Germinal center (tissue), 1 donor: ENCODE results near the gene KIAA1328.

ENCODE experiments used
- DNase-seq: peaks from one replicate; pipeline ENCODE4 v3.0.0; 2012; ENCODE audit warnings: mixed read lengths, low spot score

KIAA1328 gene

GRCh38 chr18:37219257-37219656, 390.3 kb downstream of the KIAA1328 start:
- no peak for DNase-seq

GRCh38 chr18:37222354-37222998, 393.5 kb downstream of the KIAA1328 start:
- no peak for DNase-seq

GRCh38 chr18:37222999-37223378, 394.1 kb downstream of the KIAA1328 start:
- DNase-seq = no peak

- no peak for DNase-seq
Measured at GRCh38 chr18:37225279-37225678, 396.4 kb downstream of the KIAA1328 start.

GRCh38 chr18:37230768-37231167, 401.8 kb downstream of the KIAA1328 start:
- no peak for DNase-seq

- no peak for DNase-seq
Measured at GRCh38 chr18:37231251-37231650, 402.3 kb downstream of the KIAA1328 start.

GRCh38 chr18:37235583-37235982, 406.7 kb downstream of the KIAA1328 start:
- DNase-seq = no peak

- no peak for DNase-seq
Measured at GRCh38 chr18:37238282-37239108, 409.6 kb downstream of the KIAA1328 start.

GRCh38 chr18:37242091-37242490, 413.2 kb downstream of the KIAA1328 start:
- DNase-seq = no peak

- no peak for DNase-seq
Measured at GRCh38 chr18:37242826-37243560, 414.1 kb downstream of the KIAA1328 start.

- DNase-seq = no peak
Measured at GRCh38 chr18:37243741-37244140, 414.8 kb downstream of the KIAA1328 start.

GRCh38 chr18:37244618-37245017, 415.7 kb downstream of the KIAA1328 start:
- DNase-seq = no peak

GRCh38 chr18:37246779-37247340, 417.9 kb downstream of the KIAA1328 start:
- DNase-seq = no peak

- DNase-seq = no peak
Measured at GRCh38 chr18:37247497-37248161, 418.7 kb downstream of the KIAA1328 start.

- no peak for DNase-seq
Measured at GRCh38 chr18:37248281-37248680, 419.4 kb downstream of the KIAA1328 start.

- DNase-seq = no peak
Measured at GRCh38 chr18:37249171-37249886, 420.4 kb downstream of the KIAA1328 start.

GRCh38 chr18:37249895-37250618, 421.1 kb downstream of the KIAA1328 start:
- no peak for DNase-seq

- no peak for DNase-seq
Measured at GRCh38 chr18:37251679-37252078, 422.8 kb downstream of the KIAA1328 start.

- no peak for DNase-seq
Measured at GRCh38 chr18:37252342-37252741, 423.4 kb downstream of the KIAA1328 start.

GRCh38 chr18:37252854-37253393, 424.0 kb downstream of the KIAA1328 start:
- DNase-seq = no peak
